T47D (cell line): ENCODE data around the gene TSACC.
"Not testable (repeated sequence)": the region's sequence is repeated elsewhere in the genome, so short reads cannot be mapped to it uniquely, and the experiment has no call there.

Source experiments
- DNase-seq, 2 experiments: peaks; one replicate each; pipeline versions ENCODE4 v3.0.0 to v3.0.0-alpha.2; 2011 to 2012; ENCODE audit warnings: low read depth in 1 of 2, low spot score in 1 of 2
- JUND ChIP-seq: IDR thresholded peaks from 2 replicates; pipeline ENCODE4 v1.6.1; 2012; ENCODE audit warnings: low read depth
- in situ Hi-C: cut with HindIII; loops from 2 replicates; pipeline ENCODE4 v1.10.0; 2016; ENCODE audit warnings: low sequenced_read_pairs, low pct_unique_long_range_greater_than_20kb

TSACC gene

GRCh38 chr1:156357977-156358376 is 19.7 kb downstream of the TSACC start:
- DNase-seq: no peak
- in situ Hi-C loops: no loop called here
- no peak for TF ChIP-seq JUND

GRCh38 chr1:156358641-156359040 is 20.3 kb downstream of the TSACC start:
- in situ Hi-C loops: no loop called here
- no peak for DNase-seq
- no peak for TF ChIP-seq JUND

- in situ Hi-C loops: no loop called here
These were observed 20.9 kb downstream of the TSACC start for GRCh38 chr1:156359249-156359648.

GRCh38 chr1:156359973-156360372 is 21.6 kb downstream of the TSACC start:
- peak in 1 of 2 experiments; percentile 62 for DNase-seq

More at GRCh38 chr1:156359249-156359648, 20.9 kb downstream of the TSACC start:
- DNase-seq: no peak
- no peak for TF ChIP-seq JUND

GRCh38 chr1:156360534-156360933 is 22.2 kb downstream of the TSACC start:
- DNase-seq: no peak
- TF ChIP-seq JUND: no peak
- in situ Hi-C loops: no loop called here

More at GRCh38 chr1:156359973-156360372, 21.6 kb downstream of the TSACC start:
- TF ChIP-seq JUND: no peak
- in situ Hi-C loops: no loop called here

GRCh38 chr1:156365754-156366153 is 27.4 kb downstream of the TSACC start:
- no peak for DNase-seq
- no peak for TF ChIP-seq JUND
- in situ Hi-C loops: no loop called here

- in situ Hi-C loops: no loop called here
- no peak for TF ChIP-seq JUND
- no peak for DNase-seq
These were observed 28.2 kb downstream of the TSACC start for GRCh38 chr1:156366378-156367166.

GRCh38 chr1:156367383-156368156 is 29.2 kb downstream of the TSACC start:
- no peak for DNase-seq
- in situ Hi-C loops: no loop called here
- TF ChIP-seq JUND: no peak

- TF ChIP-seq JUND: no peak
- in situ Hi-C loops: no loop called here
- no peak for DNase-seq
These were observed 29.9 kb downstream of the TSACC start for GRCh38 chr1:156368157-156368658.

- DNase-seq: peak; percentile 69 to 80
- in situ Hi-C loops: no loop called here
- no peak for TF ChIP-seq JUND
These were observed 30.8 kb downstream of the TSACC start, which contains the start of gene RHBG for GRCh38 chr1:156368889-156369684. Gene RHBG (plus strand): TSS chr1:156369211. CDS start chr1:156369250, 39 bp downstream.

GRCh38 chr1:156369685-156370286 is 31.5 kb downstream of the TSACC start:
- in situ Hi-C loops: not testable (repeated sequence)

GRCh38 chr1:156371553-156372264 is 33.4 kb downstream of the TSACC start:
- no peak for TF ChIP-seq JUND
- in situ Hi-C loops: no loop called here
- DNase-seq: no peak

More at GRCh38 chr1:156369685-156370286, 31.5 kb downstream of the TSACC start:
- not testable (repeated sequence) for DNase-seq
